Activated CD8-positive, alpha-beta memory T cell treated with anti-CD3 and anti-CD28 coated beads for 1 hour (primary cell): Measurements from ENCODE around the gene WBP2.
"Not testable (repeated sequence)": the region's sequence is repeated elsewhere in the genome, so short reads cannot be mapped to it uniquely, and the experiment has no call there.

ENCODE experiments used
- DNase-seq, 2 donors: peaks; one replicate each; pipeline ENCODE4 v3.0.0-alpha.2; 2020; ENCODE audit warnings: low read depth in 1 of 2; ENCODE audit errors: extremely low read depth in 1 of 2

Gene WBP2

GRCh38 chr17:75889454-75889853, 34.3 kb upstream of the WBP2 start:
- DNase-seq = no peak

GRCh38 chr17:75888484-75888883, 33.3 kb upstream of the WBP2 start:
- no peak for DNase-seq

DNA sequence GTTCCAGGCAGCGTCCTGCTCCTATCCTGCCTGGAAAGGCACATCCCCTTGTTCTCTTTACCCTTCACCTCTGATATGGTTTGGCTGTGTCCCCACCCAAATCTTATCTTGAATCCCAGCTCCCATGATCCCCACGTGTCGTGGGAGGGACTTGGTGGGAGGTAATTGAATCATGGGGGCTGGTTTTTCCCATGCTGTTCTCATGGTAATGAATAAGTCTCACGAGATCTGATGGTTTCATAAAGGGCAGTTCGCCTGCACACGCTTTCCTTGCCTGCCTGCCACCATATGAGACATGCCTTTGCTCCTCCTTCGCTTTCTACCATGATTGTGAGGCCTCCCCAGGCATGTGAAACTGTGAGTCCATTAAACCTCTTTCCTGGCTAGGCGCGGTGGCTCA, 30.7 kb upstream of the WBP2 start:
- not testable (repeated sequence) for DNase-seq

DNA sequence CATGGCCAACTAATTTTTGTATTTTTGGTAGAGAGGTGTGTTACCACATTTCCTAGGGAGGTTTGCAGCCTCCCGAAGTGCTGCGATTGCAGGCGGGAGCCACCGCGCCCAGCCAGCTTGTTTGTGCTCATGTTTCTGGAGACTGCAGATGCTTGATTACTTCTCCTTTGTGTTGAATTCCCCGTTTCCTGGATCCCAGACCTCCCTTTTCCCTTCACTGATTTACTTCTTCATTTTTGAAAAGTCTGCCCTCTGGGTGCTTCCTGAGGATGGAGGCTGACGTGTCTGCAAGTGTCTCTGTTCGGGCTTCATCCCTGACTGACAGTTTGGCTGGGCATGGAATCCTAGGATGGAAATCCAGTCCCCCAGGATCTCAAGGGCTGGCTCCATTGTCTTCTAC, 30.3 kb upstream of the WBP2 start:
- no peak for DNase-seq

GRCh38 chr17:75881678-75882454, 26.7 kb upstream of the WBP2 start:
- no peak for DNase-seq

GRCh38 chr17:75880266-75880665, 25.1 kb upstream of the WBP2 start:
- no peak for DNase-seq

DNA sequence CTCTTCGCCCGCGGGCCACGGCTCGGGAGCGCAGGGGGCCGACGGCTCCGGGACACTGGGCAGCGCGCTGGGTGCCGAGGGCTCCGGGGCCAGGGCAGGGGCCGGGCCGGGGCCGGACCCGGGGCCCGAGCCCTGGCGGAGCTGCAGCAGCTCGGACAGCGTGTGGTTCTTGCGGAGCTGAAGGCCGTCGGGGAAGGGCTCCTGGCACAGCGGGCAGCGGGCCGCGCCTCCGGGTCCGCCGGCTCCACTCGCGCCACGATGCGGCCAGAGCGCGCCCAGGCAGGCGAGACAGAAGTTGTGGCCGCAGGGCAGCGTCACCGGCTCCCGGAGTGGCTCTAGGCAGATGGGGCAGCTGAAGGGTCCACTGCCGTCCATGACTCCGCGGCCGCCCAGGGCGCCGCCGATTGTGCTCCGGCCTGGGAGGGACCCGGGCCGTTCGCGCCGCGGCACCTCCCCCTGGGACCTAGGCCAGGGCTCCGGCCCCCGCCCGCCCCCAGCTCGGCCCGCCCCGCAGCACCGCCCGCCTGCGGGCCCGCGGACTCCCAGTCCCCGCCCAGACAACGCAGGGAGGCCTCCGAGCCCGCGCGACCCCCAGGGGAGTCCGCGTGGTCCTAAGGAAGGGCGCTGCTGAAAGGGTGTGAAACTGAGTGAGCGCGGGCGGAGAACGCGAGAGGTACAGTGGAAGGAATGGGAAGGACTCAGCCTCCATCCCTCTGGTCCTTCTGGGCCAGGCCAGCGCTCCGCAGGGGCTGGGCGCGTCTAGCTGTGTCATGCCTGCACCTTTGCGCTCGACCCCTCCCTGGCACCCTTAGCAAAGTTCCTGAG, 23.3 kb upstream of the WBP2 start, which contains the start of gene TRIM47:
Gene TRIM47, minus strand, starts transcription at position 408 of the 825 bp plus-strand sequence. Its CDS starts 33 bp downstream, at position 375.
- no peak for DNase-seq

- peak; percentile 27 to 45 for DNase-seq
Measured at GRCh38 chr17:75877752-75878173, 22.6 kb upstream of the WBP2 start.

DNA sequence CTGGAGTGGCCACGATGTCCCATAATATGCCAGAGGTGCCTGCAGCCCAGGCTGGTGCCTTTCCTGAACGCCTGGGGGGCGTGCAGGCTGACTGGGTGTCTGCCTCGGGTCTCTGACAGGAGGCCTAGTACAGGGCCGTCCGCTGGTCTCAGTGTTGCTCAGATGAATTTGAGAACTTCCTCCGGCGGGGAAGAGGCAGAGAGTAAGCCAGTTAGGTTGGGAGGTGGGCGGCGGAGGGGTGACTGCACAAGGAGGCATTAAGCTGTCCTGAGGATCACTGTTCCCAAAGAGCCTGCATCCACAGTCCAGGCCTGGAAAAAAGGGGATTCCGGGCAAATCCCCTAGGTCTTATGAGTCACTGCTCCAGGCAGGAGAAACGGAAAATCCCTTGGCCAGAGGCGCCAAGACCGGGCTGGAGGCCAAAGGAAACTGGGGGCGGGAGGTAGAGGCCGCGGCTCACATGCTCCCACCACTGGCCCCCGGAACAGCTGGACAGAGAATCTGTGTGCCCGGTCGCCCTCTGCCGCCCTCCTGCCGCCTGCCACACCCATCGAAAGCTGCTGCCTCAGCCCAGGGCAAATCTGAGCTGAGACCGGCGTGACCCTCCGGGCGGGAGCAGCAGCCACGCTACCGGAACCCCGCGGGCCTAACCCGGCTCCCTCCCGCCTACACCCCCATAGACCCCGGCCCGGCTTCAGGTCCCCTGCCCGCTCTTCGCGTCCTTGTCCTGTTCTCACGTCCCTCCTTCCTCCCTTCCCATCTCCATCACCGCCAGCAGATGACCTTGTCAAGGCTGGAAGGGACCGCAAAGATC, 22.0 kb upstream of the WBP2 start:
- no peak for DNase-seq

GRCh38 chr17:75876190-75876937, 21.2 kb upstream of the WBP2 start:
- peak; percentile 62 to 64 for DNase-seq

DNA sequence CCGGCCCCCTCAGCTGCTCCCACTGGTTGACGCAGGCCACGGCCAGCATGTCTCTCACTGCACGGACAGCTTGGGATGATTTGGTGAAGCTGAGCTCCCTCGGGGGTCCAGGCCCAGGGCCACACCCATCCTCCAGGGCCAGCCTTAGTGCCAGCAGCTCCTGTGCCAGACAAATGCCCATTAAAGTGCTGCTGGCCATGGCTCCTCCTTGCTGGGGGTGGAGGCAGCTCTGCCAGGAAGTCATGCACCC, 20.7 kb upstream of the WBP2 start:
- DNase-seq = no peak

GRCh38 chr17:75875182-75875939, 20.2 kb upstream of the WBP2 start:
- DNase-seq = no peak

DNA sequence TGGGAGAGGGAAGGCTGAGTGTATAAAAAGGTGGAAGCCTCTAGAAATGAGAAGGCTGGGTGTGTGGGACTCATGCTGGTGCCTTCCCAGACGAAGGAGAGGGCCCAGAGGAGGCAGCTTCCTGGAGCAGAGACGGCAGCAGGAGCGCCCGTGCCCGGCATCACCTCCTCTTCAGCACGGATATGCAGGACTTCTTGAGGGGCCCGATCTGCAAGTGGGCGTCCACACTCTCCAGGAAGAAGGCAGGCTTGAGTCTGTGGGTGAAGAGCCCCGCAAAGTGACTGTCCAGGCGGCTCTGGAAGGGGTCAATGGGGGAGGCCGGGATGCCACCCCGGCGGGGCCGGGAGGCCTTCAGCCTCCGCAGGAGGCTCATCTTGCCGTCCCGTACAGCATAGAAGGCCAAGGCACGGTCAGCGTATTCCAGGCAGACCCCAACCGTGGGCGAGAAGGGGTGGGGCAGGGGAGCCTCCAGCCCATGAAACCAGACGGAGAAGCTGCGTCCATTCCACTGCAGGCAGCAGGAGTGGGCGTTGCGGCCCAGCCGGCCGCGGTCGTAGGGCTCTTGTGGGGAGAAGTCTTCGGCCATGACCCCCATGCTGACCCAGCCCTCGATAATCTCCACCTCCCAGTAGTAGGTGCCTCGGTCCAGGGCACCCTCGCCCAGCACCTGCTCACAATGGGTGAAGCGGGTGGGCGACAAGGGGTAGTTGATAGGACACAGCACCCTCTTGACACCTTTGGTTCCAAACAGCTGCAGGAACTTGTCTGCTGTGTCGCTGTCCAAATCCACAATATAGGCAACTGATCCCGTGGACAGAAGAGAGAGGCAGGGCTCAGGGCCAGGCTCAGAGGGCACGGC, 19.4 kb upstream of the WBP2 start:
- no peak for DNase-seq

DNA sequence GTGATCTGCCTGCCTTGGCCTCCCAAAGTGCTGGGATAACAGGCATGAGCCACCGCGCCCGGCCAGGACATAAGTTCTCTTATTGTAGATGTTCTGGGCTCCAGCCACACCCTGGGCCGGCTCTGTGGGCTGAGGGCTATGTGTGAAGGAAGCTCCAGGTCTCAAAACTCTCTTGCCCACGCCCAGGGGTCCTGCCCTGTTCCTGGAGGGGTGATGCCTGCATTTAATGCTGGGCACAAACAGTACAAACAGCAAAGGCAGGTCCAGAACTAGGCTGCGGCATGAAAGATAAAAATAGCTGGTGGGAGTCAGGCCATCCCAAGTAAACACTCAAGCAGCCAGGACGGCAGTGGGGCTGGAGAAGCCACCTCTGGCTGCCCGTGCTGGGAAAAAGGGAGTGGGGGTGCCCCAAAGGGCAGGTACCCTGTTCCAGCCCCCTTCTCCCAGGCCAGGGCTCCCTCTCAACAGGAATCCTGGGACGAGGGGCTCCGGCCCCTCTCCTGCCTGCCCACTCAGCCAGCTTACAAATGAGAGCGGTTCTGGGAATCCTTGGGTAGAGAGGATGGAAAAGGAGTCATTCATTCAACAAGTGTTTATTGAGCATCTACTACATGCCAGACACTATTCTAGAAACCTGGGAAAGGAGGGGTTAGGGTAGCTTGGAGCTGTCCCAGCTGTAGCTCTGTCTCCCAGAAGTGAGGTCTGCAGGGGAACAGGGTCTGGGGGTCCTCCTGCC, 18.6 kb upstream of the WBP2 start:
- DNase-seq = no peak

DNA sequence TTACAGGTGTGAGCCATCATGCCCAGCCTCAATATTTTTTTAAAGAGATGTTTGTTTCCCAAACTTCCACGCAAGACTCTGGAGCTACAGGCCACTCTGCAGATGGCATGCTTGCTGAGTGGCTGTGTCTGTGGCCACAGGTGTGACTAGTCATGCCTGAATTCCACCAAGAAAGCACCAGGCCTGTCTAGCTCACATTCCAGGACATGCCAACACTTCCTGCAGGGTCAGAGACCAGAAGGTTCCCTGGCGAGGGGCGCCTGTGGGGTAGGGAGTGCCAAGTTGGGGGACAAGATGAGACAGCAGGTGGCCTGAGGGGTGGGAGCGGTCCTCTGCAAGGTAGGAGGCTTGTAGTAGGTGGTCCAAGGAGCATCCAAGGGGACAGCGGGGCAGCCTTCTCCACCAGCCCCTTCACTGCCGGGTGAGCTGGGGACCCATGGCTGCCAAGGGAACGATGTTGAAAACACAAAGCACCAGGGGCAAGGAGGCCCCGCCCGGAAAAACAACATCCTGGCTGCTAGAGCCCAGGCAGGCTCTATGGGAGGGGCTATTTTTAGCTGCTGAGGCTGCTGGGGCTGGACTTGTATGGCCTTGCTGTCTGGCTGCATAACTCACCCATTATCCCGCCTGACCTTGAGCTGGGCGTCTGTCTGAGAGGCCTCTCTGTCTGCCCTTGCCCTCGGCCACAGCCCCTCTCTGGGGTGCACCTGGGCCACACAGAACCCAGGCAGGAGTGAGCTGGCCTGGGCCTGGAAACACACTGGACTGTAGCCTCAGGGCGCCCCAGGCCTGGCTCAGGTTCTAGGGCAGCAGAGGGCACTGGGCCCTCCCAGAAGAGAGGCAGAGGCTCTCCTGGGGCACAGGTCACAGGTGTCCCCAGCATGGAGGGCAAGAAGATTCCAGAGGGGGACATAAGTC, 17.6 kb upstream of the WBP2 start:
- peak in 1 of 2 donors; percentile 42 for DNase-seq

GRCh38 chr17:75870228-75870627, 15.1 kb upstream of the WBP2 start:
- DNase-seq = not testable (repeated sequence)
